ENCODE results near the gene VWA3A. TPM values are rescaled to one million over a fixed set of nuclear protein-coding genes. Genes with fewer than 3 reads are reported as not detected.

Gene VWA3A
- total RNA-seq, 3 donors from 2014 or later (not counting 1 experiment from before 2014, with no cell fraction given), result 0.28 to 0.39 (median 0.35) TPM

DNA sequence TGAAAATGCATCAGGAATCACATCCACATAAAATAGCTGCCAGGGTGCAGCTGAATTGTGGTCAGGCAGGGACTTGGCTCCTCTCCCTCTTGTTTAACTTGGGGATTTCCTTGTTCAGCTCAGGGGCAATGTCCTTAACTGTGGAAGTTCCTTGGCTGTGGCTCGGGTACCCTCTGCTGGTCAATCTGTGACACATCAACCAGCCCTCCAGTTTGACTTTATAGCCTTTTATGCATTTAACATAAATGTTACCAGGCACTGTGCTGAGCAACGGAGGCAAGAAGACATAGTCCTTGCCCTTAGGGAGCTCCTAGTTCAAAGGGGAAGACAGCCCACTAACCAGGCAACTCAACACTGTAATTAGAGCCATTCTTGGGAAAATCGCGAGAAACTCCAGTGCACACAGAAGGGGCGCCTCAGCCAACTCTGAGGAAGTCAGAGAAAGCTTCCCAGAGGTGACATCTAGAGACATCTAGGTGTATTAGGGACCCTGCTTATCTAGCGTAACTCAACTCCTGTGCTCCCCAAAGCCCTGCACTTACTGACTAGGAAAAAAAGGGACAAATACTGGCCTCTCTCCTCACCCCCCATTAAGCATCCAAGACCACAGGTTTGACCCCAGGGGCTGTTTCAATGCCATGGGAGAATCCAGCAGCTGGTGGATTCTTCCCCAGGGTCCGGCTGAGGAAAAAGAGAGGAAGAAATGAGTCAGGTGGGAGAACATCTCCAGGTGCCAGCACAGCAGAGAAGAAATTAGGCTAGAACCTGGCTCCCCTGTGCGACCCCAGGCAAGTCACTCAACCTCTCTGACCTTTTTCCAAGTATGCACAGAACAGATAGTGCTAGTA lies 96.5 kb downstream of the VWA3A start:
- peaks cover 0 to 3% of the 10 kb centered on the region in 2 donors for H3K9me3 Mint-ChIP-seq
- Histone ChIP-seq H3K27ac (ENCODE audit: low read length) (peak overlapping the region; percentile 99), H3K36me3 (ENCODE audit: control insufficient read depth, insufficient read depth, low read length) (no peaks in the 10 kb centered on the region), H3K27me3 (ENCODE audit: control insufficient read depth, insufficient read depth, low read length) (no peaks in the 10 kb centered on the region), H3K4me3 (ENCODE audit: low read length) (peak overlapping the region; percentile 55), H3K4me1 (ENCODE audit: control insufficient read depth, insufficient read depth, low read length) (peaks cover 44% of the 10 kb centered on the region), H3K9me3 (ENCODE audit: control insufficient read depth, insufficient read depth, low read length) (no peaks in the 10 kb centered on the region)
- no peaks in the 10 kb centered on the region for H3K27me3 Mint-ChIP-seq (ENCODE audit: low read depth in 2 of 2)
- intact Hi-C loops (cut with micrococcal nuclease), result loop anchor here (1.0 kb wide), 1 partner anchor 188 kb away; the partner anchor contains the start of gene PDZD9
- peak overlapping the region; percentile 94 for H3K4me3 Mint-ChIP-seq
- DNase-seq, result peak; percentile 45 to 90
- H3K4me1 Mint-ChIP-seq, result peaks cover 46 to 56% of the 10 kb centered on the region in 2 donors
- no peak for ATAC-seq
- peak; percentile 73 for TF ChIP-seq CTCF (IDR thresholded peaks at IDR 0.05)
- H3K27ac Mint-ChIP-seq, result peak overlapping the region; percentile 91 to 98
- 31% methylated on average over 8 of the region's 8 CpGs for WGBS (ENCODE audit: insufficient coverage)
- no peaks in the 10 kb centered on the region for H3K36me3 Mint-ChIP-seq

DNA sequence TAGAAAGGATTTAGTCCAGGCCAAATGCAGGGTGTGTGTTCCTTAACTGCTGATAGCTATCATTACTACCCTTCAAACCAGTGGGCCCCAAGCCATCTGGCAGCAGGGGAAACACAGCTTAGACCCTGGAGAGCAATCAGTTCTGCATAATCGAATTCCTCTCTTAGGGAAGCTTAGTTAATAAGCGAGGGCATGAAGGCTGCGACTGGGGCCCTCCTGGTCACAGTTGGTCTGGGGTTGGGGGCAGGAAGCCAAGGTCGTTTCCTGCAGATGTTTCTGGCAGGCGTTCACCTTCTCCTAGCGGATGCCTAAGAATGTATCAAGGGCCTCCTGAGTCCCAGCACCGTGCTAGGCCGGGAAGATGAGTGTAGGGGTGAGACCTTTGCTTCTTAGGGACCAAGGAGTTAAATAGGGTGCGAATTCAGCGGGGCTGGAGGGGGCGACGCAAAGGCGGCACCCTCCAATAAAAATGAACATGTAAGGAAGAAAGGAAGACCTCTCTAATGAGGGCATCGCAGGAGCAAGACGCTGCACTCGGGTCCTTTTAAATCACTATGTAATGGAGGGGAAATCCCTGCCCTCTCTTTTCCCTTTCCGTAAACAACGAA lies 97.2 kb downstream of the VWA3A start:
- Histone ChIP-seq H3K27me3 (ENCODE audit: control insufficient read depth, insufficient read depth, low read length) (no peaks in the 10 kb centered on the region), H3K27ac (ENCODE audit: low read length) (peak overlapping the region; percentile 99), H3K36me3 (ENCODE audit: control insufficient read depth, insufficient read depth, low read length) (no peaks in the 10 kb centered on the region), H3K9me3 (ENCODE audit: control insufficient read depth, insufficient read depth, low read length) (no peaks in the 10 kb centered on the region), H3K4me3 (ENCODE audit: low read length) (peak overlapping the region; percentile 55), H3K4me1 (ENCODE audit: control insufficient read depth, insufficient read depth, low read length) (peaks cover 50% of the 10 kb centered on the region)
- TF ChIP-seq CTCF (IDR thresholded peaks at IDR 0.05), result no peak
- Mint-ChIP-seq H3K36me3 (no peaks in the 10 kb centered on the region), H3K4me3 (peak overlapping the region; percentile 94), H3K4me1 (peaks cover 52 to 62% of the 10 kb centered on the region in 2 donors), H3K9me3 (peaks cover 0 to 3% of the 10 kb centered on the region in 2 donors), H3K27ac (peak overlapping the region; percentile 91 to 98), H3K27me3 (ENCODE audit: low read depth in 2 of 2) (no peaks in the 10 kb centered on the region)
- DNase-seq (no peak), ATAC-seq (no peak)
- intact Hi-C loops (cut with micrococcal nuclease), result loop anchor here (1.0 to 5.0 kb wide), 4 partner anchors 17 to 592 kb away; partner anchors contain the start of genes EEF2K, METTL9 and POLR3E
- 0% methylated on average over 16 of the region's 18 CpGs for WGBS (ENCODE audit: insufficient coverage)

- Histone ChIP-seq H3K4me3 (ENCODE audit: low read length) (peak overlapping the region; percentile 55), H3K4me1 (ENCODE audit: control insufficient read depth, insufficient read depth, low read length) (peaks cover 56% of the 10 kb centered on the region), H3K27ac (ENCODE audit: low read length) (peak overlapping the region; percentile 99), H3K9me3 (ENCODE audit: control insufficient read depth, insufficient read depth, low read length) (no peaks in the 10 kb centered on the region), H3K36me3 (ENCODE audit: control insufficient read depth, insufficient read depth, low read length) (no peaks in the 10 kb centered on the region), H3K27me3 (ENCODE audit: control insufficient read depth, insufficient read depth, low read length) (no peaks in the 10 kb centered on the region)
- Mint-ChIP-seq H3K9me3 (peaks cover 0 to 3% of the 10 kb centered on the region in 2 donors), H3K27me3 (ENCODE audit: low read depth in 2 of 2) (no peaks in the 10 kb centered on the region), H3K4me1 (peaks cover 58 to 68% of the 10 kb centered on the region in 2 donors), H3K4me3 (peak overlapping the region; percentile 94), H3K36me3 (no peaks in the 10 kb centered on the region), H3K27ac (peak overlapping the region; percentile 91 to 98)
- under 1% methylated on average over 72 of the region's 72 CpGs for WGBS (ENCODE audit: insufficient coverage)
- ATAC-seq (peak; percentile 1 to 3 (median 2)), DNase-seq (peak; percentile 73 to 97)
- no peak for TF ChIP-seq CTCF (IDR thresholded peaks at IDR 0.05)
- intact Hi-C loops (cut with micrococcal nuclease), result loop anchor here (1.0 to 5.0 kb wide), 4 partner anchors 17 to 593 kb away; partner anchors contain the start of genes EEF2K, METTL9 and POLR3E
Measured at GRCh38 chr16:22190081-22190775, 97.9 kb downstream of the VWA3A start.

Measured in natural killer cell (primary cell).